ENCODE results near the gene MDGA2. TPM values are rescaled to one million over a fixed set of nuclear protein-coding genes. Genes with fewer than 3 reads are reported as not detected.
"Not testable (repeated sequence)": the region's sequence is repeated elsewhere in the genome, so short reads cannot be mapped to it uniquely, and the experiment has no call there.

MDGA2 gene
- polyA plus RNA-seq, 3 donors, result 0.06 TPM; not detected in 2

GRCh38 chr14:47277703-47278102 is 397.7 kb downstream of the MDGA2 start:
- 71 to 81% (median 72%) methylated on average over 1 of the region's 1 CpG for WGBS, 3 donors
- H3K27ac ChIP-seq (ENCODE audit: low read depth, low read length), result no peak overlapping the region

GRCh38 chr14:47276931-47277330 is 398.5 kb downstream of the MDGA2 start:
- WGBS, 3 donors, result 54 to 63% (median 59%) methylated on average over 3 of the region's 3 CpGs
- H3K27ac ChIP-seq (ENCODE audit: low read depth, low read length), result no peak overlapping the region

- WGBS, 3 donors, result 63 to 82% (median 72%) methylated on average over 5 of the region's 5 CpGs
- H3K27ac ChIP-seq (ENCODE audit: low read depth, low read length), result no peak overlapping the region
Measured at GRCh38 chr14:47273939-47274338, 401.5 kb downstream of the MDGA2 start.

GRCh38 chr14:47270715-47271114 is 404.7 kb downstream of the MDGA2 start:
- no peak overlapping the region for H3K27ac ChIP-seq (ENCODE audit: low read depth, low read length)
- 66 to 69% (median 69%) methylated on average over 4 of the region's 4 CpGs for WGBS, 3 donors

- H3K27ac ChIP-seq (ENCODE audit: low read depth, low read length), result no peak overlapping the region
- WGBS, 3 donors, result 72 to 80% (median 77%) methylated on average over 6 of the region's 6 CpGs
Measured at GRCh38 chr14:47269756-47270492, 405.5 kb downstream of the MDGA2 start.

- WGBS, 3 donors, result 40 to 81% (median 63%) methylated on average over 1 of the region's 1 CpG
- H3K27ac ChIP-seq (ENCODE audit: low read depth, low read length), result no peak overlapping the region
Measured at GRCh38 chr14:47264842-47265241, 410.6 kb downstream of the MDGA2 start.

GRCh38 chr14:47262801-47263200 is 412.6 kb downstream of the MDGA2 start:
- 63 to 91% (median 90%) methylated on average over 2 of the region's 2 CpGs for WGBS, 3 donors
- no peak overlapping the region for H3K27ac ChIP-seq (ENCODE audit: low read depth, low read length)

- no peak overlapping the region for H3K27ac ChIP-seq (ENCODE audit: low read depth, low read length)
Measured at GRCh38 chr14:47261350-47261749, 414.1 kb downstream of the MDGA2 start.

- WGBS, 3 donors, result 58 to 75% (median 75%) methylated on average over 2 of the region's 2 CpGs
- H3K27ac ChIP-seq (ENCODE audit: low read depth, low read length), result no peak overlapping the region
Measured at GRCh38 chr14:47259796-47260195, 415.6 kb downstream of the MDGA2 start.

- H3K27ac ChIP-seq (ENCODE audit: low read depth, low read length), result no peak overlapping the region
- 29 to 60% (median 56%) methylated on average over 2 of the region's 2 CpGs for WGBS, 3 donors
Measured at GRCh38 chr14:47257013-47257412, 418.4 kb downstream of the MDGA2 start.

- no peak overlapping the region for H3K27ac ChIP-seq (ENCODE audit: low read depth, low read length)
- WGBS, 3 donors, result 46 to 73% (median 59%) methylated on average over 4 of the region's 4 CpGs
Measured at GRCh38 chr14:47252802-47253201, 422.6 kb downstream of the MDGA2 start.

- no peak overlapping the region for H3K27ac ChIP-seq (ENCODE audit: low read depth, low read length)
- WGBS, 3 donors, result 45 to 81% (median 78%) methylated on average over 1 of the region's 1 CpG
Measured at GRCh38 chr14:47246367-47246766, 429.0 kb downstream of the MDGA2 start.

- H3K27ac ChIP-seq (ENCODE audit: low read depth, low read length), result not testable (repeated sequence)
- WGBS, 3 donors, result 88 to 93% (median 92%) methylated on average over 13 to 18 of the region's 18 CpGs
Measured at GRCh38 chr14:47242579-47242978, 432.8 kb downstream of the MDGA2 start.

GRCh38 chr14:47240748-47241437 is 434.5 kb downstream of the MDGA2 start:
- no peak overlapping the region for H3K27ac ChIP-seq (ENCODE audit: low read depth, low read length)
- WGBS, 3 donors, result 29 to 50% (median 48%) methylated on average over 1 of the region's 1 CpG

- WGBS, 3 donors, result 52 to 68% (median 66%) methylated on average over 3 of the region's 3 CpGs
- no peak overlapping the region for H3K27ac ChIP-seq (ENCODE audit: low read depth, low read length)
Measured at GRCh38 chr14:47235619-47236018, 439.8 kb downstream of the MDGA2 start.

- 14 to 34% (median 16%) methylated on average over 5 of the region's 5 CpGs for WGBS, 3 donors
- no peak overlapping the region for H3K27ac ChIP-seq (ENCODE audit: low read depth, low read length)
Measured at GRCh38 chr14:47226877-47227520, 448.4 kb downstream of the MDGA2 start.

GRCh38 chr14:47223656-47224055 is 451.7 kb downstream of the MDGA2 start:
- WGBS, 3 donors, result 59 to 71% (median 65%) methylated on average over 4 of the region's 4 CpGs
- no peak overlapping the region for H3K27ac ChIP-seq (ENCODE audit: low read depth, low read length)

- H3K27ac ChIP-seq (ENCODE audit: low read depth, low read length), result no peak overlapping the region
- WGBS, 3 donors, result 54 to 77% (median 71%) methylated on average over 2 of the region's 2 CpGs
Measured at GRCh38 chr14:47220096-47220495, 455.3 kb downstream of the MDGA2 start.

- WGBS, 3 donors, result 65 to 92% (median 88%) methylated on average over 1 of the region's 1 CpG
- no peak overlapping the region for H3K27ac ChIP-seq (ENCODE audit: low read depth, low read length)
Measured at GRCh38 chr14:47211263-47211662, 464.1 kb downstream of the MDGA2 start.

- no peak overlapping the region for H3K27ac ChIP-seq (ENCODE audit: low read depth, low read length)
Measured at GRCh38 chr14:47210099-47210498, 465.3 kb downstream of the MDGA2 start.

Measured in adipose tissue (tissue), 3 donors.